ENCODE data around the gene POLR2F.

- TF ChIP-seq POLR2A (IDR thresholded peaks at IDR 0.05) (no peak), CTCF (IDR thresholded peaks at IDR 0.05) (no peak)
Observed at GRCh38 chr22:37983860-37984791, 30.6 kb downstream of the POLR2F start, which contains the start of gene SOX10.
